Retinal pigment epithelial cell (primary cell): ENCODE results near the gene PCGF6.
"Not testable (repeated sequence)": the region's sequence is repeated elsewhere in the genome, so short reads cannot be mapped to it uniquely, and the experiment has no call there.

Experiments used
- DNase-seq: peaks from one replicate; pipeline ENCODE4 v3.0.0-alpha.2; 2010; ENCODE audit warnings: low read depth
- H3K4me3 ChIP-seq: 2 replicates; pipeline ENCODE4 v1.5.1; 2011; ENCODE audit warnings: mild to moderate bottlenecking, low read length, control low read depth, moderate library complexity
- CTCF ChIP-seq: conservative IDR thresholded peaks from 2 replicates; pipeline ENCODE4 v1.5.1; 2011; ENCODE audit warnings: low read depth, low read length, control low read depth, inconsistent platforms

PCGF6 gene

GRCh38 chr10:103382769-103383168, 31.8 kb upstream of the PCGF6 start:
- no peak for DNase-seq
- no peak overlapping the region for H3K4me3 ChIP-seq
- no peak for TF ChIP-seq CTCF

GRCh38 chr10:103374263-103374662, 23.3 kb upstream of the PCGF6 start:
- DNase-seq: no peak
- no peak overlapping the region for H3K4me3 ChIP-seq
- TF ChIP-seq CTCF: no peak

GRCh38 chr10:103373544-103373943, 22.6 kb upstream of the PCGF6 start:
- TF ChIP-seq CTCF: no peak
- no peak overlapping the region for H3K4me3 ChIP-seq

GRCh38 chr10:103367782-103368518, 17.0 kb upstream of the PCGF6 start, which contains the start of gene TAF5:
Gene TAF5, plus strand, starts transcription at chr10:103367976. Its CDS starts 14 bp downstream, at chr10:103367990.
- peak within 1 kb of the TSS; percentile 69 for H3K4me3 ChIP-seq
- no peak for TF ChIP-seq CTCF
- DNase-seq: peak; percentile 88

More at GRCh38 chr10:103373544-103373943, 22.6 kb upstream of the PCGF6 start:
- no peak for DNase-seq

- peak overlapping the region; percentile 69 for H3K4me3 ChIP-seq
- no peak for DNase-seq
- TF ChIP-seq CTCF: no peak
Measured at GRCh38 chr10:103367379-103367781, 16.4 kb upstream of the PCGF6 start.

- H3K4me3 ChIP-seq, DNase-seq: not testable (repeated sequence)
Measured at GRCh38 chr10:103360791-103361190, 9.9 kb upstream of the PCGF6 start.

GRCh38 chr10:103359493-103359892, 8.6 kb upstream of the PCGF6 start:
- H3K4me3 ChIP-seq, DNase-seq: not testable (repeated sequence)

GRCh38 chr10:103355906-103356599, 5.1 kb upstream of the PCGF6 start:
- DNase-seq: no peak
- TF ChIP-seq CTCF: no peak
- no peak overlapping the region for H3K4me3 ChIP-seq

GRCh38 chr10:103354567-103354966, 3.6 kb upstream of the PCGF6 start:
- not testable (repeated sequence) for DNase-seq, H3K4me3 ChIP-seq
